ENCODE data around the gene ST6GALNAC2.

GRCh38 chr17:76549215-76549518, 36.5 kb downstream of the ST6GALNAC2 start:
- TF ChIP-seq CTCF (conservative IDR thresholded peaks at IDR 0.05; ENCODE audit: low read depth in 2 of 2) (no peak), POLR2AphosphoS5 (IDR thresholded peaks at IDR 0.05; ENCODE audit: low read depth) (no peak), JUNB (IDR thresholded peaks at IDR 0.05; ENCODE audit: unreplicated experiment) (no peak), EZH2 (IDR thresholded peaks at IDR 0.05; ENCODE audit: low read depth, unreplicated experiment) (no peak), REST (IDR thresholded peaks at IDR 0.05; ENCODE audit: unreplicated experiment) (no peak), ZNF331 (CRISPR knock-in tag; IDR thresholded peaks at IDR 0.05; ENCODE audit: low read depth) (no peak), EZH2phosphoT487 (IDR thresholded peaks at IDR 0.05; ENCODE audit: unreplicated experiment) (no peak), ZNF114 (CRISPR knock-in tag; IDR thresholded peaks at IDR 0.05) (no peak), ETS1 (IDR thresholded peaks at IDR 0.05) (no peak), STAT1 (IDR thresholded peaks at IDR 0.05; ENCODE audit: unreplicated experiment) (no peak), CREB1 (CRISPR knock-in tag; IDR thresholded peaks at IDR 0.05; ENCODE audit: low read depth) (no peak)

Measured in GM23338 (cell line).